SIG-M5 treated with dmso at 0.1 percent for 504 hours (cell line): ENCODE data around the gene LRRC46.
A peak's percentile ranks its signal among the peaks of the same experiment; 100 is the strongest.

ENCODE experiments used
- DNase-seq: peaks from one replicate; lab custom pipeline; 2025; ENCODE audit not compliant: unreplicated experiment; lab: John Stamatoyannopoulos, UW

Gene LRRC46

GRCh38 chr17:47829870-47830269 is 1.6 kb upstream of the LRRC46 start:
- no peak for DNase-seq

GRCh38 chr17:47830396-47831002 is 971 bp upstream of the LRRC46 start:
- no peak for DNase-seq

GRCh38 chr17:47831934-47832327 is 461 bp downstream of the LRRC46 start:
- DNase-seq, result peak; percentile 65

DNA sequence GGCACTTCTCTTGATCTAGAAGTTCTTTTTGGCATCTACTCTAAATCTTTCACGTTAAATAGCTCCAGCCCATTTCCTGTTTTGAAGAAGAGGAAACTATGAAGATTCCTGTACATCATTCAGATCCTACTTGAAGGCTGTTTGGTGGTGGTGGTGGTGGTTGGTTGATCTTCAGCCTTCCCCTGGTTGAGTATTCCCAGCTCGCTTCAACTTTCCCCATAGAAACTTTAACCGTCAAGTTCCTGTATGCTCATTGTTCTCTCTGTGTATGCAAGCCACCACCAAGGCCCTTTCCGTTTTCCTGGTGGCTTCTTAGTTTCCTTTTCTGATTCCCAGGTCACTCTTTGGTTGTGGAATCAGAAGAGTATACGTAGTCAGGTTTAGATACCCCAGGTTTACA is 3.3 kb downstream of the LRRC46 start:
- no peak for DNase-seq

DNA sequence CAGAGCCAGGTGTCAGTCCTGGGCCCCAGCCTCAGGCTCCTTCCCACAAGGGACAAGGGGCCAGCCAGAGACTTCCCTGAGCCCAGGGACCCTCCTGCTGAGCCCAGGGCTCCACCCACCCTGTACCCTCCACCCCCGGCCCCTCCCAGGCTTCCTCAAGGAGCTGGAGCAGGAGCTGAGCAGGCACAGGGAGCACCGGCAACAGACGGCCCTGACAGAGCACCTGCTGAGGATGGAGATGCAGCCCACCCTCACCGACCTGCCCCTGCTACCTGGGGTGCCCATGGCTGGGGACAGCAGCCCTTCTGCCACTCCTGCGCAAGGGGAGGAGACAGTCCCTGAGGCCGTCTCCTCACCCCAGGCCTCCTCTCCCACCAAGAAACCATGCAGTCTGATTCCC is 5.1 kb downstream of the LRRC46 start:
- no peak for DNase-seq

DNA sequence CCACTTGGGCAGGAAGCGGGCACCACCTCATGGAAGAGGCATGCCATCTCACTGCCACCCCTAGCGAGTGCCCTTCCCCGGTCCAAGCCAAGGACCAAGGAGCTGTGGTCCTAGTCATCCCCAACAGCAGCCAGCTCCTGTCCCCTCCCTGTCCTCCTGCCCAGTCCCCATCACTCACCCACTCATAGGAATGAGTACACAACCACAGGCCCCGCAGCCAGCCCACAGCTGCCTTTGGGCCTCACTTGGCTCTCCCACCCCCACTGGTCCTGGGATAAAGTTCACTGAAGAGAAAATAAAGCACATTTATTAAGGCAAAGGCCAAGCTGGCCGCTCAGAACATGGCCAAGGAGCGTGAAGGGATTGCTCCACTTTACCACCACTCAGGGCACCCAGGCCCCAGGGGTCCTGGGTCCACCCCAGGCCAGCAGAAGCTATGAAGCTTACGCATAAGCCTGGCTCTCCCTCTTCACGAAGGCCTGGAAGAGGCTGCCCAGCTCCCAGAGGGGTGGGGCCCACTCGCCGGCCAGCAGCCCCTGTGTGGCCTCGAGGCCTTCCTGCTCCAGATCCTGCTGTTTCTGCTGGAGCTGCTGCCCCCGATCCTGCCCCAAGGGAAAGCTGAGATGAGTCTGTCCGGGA is 6.0 kb downstream of the LRRC46 start:
- DNase-seq, result no peak

- no peak for DNase-seq
Observed at GRCh38 chr17:47838636-47839035, 7.2 kb downstream of the LRRC46 start.

- no peak for DNase-seq
Observed at GRCh38 chr17:47839071-47839470, 7.6 kb downstream of the LRRC46 start.

DNA sequence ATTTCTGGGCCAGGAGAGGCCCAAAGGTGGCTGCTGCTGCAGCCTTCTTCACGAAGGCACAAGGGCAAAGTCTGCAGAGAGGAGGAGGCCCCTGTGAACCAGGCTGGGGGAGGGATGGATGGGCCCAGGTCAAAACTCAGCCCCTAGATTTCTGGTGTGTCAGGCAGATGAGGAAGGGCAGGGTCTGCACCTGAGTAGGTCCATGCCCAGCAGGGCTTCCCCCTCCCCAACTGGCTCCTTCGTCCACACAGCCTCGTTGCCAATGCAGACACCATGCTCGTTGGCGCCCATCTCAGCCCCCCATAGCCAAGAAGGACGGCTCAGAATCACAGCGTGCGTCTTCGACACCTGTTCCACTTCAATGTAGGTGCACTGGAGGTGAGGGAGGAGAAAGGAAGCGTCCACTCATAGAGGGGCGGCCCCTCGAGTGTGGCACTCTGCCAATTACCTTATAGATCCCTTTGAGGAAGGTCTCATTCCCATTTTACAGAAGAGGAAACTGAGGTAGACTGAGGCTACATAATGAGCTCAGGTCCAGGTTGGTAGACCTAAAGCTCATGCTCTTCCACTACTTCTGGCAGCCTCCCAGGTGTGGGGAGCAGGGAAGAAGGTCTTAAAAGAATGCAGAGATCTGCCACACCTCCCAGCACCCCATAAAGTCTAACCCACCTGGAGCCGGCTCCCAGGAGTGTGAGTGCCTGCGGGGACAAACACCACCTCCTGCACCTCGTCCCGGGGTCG is 8.7 kb downstream of the LRRC46 start:
- no peak for DNase-seq

DNA sequence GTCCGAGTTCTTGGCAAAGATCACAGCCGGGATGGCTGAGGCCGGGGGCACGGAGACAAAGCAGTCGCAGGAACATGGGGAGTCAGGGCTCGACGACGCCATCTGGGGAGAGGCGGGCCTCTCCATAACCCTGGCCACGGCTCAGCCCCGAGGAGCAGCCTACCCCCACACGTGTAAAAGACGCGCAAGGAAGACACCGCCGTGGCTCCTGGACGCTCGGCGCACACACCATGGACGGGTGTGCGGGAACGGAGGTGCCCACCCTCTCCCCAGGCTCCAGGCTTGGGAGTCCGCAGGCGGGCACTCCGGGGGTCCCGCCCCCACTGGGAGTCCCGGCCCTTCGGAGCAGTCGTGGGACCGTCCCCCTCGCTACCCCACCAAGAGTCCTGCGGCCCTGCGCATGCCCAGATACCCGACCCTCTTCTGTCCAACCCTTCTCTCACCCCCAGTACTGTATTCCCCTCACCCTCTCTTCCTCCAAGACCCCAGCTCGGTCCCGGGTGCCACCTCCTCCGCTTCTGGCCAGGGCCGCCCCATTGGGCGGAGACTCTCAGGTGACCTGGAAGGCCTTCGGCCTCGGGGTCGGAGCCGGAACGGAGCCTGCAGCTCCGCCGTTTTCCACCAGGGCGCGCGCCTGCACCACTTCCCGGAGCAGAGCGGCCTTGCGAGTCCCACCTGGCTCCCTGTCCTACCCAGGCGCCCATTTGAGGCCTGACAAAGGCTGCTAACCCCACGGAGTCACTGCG is 9.4 kb downstream of the LRRC46 start, which contains the start of gene SCRN2:
SCRN2 (minus strand) TSS at position 532 of the 746 bp plus-strand sequence; CDS start at position 102, 430 bp downstream.
- DNase-seq, result peak; percentile 84

DNA sequence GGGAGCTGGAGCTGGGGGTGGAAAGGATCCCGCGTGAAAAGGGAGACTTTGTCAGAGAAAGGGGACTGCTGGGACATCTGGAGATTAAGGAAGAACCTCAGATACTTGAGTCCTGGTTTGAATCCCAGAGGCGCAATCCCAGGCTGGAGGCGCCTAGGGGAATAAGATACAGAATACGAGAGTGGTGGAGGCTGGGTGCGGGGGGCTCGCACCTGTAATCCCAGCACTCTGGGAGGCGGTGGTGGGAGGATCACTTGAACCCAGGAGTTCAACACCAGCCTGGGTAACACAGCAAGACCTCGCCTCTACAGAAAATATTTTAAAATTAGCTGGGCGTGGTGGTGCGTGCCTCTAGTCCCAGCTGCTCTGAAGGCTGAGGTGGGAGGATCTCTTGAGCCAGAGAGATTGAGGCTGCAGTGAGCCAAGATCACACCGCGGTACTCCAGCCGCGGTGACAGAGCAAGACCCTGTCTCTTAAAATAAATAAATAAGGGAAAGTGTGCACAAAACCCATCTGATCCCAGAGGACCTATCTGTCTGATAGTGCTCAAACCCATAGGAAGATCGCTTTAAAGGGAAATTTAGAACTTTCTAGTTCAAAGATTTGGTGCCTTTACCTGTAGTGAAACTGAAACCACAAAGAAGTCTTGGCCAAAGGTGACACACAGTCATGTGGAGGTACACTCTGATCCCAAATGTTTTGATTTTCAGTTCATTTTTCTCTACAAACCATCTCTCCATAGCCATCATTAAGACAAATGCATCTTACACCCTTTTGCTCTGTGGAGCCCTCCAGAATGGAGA is 10.2 kb downstream of the LRRC46 start:
- no peak for DNase-seq

DNA sequence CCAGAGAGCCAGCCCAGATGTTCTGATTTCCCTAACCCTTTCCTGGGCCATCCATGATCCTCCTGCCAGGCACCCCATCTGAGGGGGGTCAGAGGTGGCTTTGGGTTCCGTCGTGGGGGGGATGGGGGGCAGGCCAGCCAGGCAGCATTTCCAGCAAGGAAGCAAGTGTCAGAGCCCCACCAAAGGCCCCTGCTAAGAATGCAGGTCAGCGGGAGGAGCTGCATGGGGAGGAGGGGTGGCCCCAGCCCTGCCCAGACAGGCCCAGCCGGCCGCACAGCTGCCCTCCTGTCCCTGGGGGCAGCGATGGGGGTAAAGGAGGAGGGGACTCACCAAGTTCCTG is 11.9 kb downstream of the LRRC46 start:
- DNase-seq, result no peak

DNA sequence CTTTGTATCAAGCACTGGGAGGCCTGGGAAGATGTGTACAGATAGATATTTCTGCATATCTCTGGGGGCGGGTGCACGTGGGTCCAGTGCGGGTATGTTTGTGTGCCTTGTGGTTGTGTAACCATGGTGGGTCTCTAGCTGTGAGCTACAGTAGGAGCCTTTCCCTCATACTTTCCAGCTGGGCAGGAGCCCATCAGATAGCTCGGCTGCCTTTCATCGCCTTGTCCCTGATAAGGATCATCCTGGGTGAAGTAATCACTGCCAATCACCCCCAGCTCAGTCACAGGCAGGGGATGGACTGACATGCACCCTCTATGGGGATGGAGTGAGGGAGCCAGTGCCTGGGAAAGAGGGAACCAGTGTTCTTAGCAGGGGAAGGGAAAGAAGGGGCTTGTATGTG is 12.8 kb downstream of the LRRC46 start:
- DNase-seq, result no peak

DNA sequence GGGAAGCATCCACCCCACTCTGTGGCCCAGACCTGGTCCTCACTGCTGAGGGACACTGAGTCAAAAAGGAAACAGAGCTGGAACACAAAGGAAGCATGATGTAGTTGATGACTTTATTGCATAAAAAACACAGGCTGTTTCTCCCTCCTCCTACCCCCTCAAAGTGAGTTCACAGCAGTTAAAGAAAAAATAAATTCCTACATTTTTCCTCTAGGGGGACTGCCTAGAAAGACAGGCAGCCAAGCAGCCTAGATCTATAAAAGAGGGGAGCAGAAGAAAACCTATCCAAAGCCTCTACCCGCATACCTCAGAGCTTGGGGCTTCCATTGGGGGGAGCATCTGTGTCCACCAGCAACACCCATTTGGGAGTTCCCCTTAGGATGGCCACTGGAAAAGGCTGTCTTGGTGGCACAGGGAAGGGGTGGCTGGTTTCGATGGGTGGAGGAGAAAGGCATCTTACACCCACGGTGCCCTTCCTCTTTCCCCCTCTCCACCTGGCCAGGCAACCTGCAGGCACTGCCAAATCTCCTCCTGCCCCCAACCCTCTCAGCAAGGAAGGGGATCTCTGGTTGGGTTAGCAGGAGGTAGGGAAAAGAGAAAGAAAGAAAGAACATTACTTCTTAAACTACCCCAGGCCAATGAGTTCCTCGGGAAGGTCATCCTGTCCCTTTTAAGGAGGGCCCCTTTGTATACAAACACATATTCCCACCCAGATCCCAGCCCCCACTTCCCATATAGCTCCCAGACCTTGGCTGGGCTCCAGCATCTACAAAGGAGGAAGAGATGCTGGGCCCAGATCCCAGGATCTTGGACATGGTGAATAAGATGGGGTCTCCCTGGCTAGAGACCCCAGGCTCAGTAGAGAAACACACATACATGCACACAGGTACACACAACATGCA is 13.6 kb downstream of the LRRC46 start:
- DNase-seq, result peak; percentile 38

GRCh38 chr17:47845716-47846075 is 14.2 kb downstream of the LRRC46 start:
- no peak for DNase-seq

DNA sequence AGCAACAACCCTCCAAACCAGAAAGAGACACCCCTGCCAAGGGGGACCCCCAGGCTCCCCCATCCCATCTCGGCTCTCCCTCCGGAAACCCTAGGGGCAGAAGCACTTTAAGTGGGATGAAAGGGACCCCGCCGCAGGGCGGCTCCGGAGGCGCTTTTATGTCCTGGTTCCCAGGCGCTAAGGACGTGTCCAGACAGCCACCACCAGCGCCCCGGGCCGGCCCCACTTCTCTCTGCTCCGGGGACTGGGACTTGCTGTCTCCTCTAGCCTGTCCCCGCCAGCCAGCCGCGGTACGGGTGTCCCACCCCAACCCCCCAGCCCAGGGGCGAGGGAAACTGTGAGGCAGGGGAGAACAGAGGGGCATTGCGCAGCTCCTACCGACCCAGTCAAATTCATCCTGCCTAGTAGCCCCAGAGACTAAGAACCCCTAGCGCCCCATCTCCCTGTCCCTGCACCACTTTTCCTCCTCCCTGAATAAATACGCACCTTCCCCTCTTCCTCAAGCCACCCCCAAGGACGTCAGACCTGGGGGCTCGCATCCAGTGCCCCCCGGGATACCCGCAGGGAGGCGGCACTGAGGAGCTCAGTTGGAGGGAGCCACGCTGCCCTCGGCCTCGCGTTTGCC is 15.4 kb downstream of the LRRC46 start:
- DNase-seq, result no peak

DNA sequence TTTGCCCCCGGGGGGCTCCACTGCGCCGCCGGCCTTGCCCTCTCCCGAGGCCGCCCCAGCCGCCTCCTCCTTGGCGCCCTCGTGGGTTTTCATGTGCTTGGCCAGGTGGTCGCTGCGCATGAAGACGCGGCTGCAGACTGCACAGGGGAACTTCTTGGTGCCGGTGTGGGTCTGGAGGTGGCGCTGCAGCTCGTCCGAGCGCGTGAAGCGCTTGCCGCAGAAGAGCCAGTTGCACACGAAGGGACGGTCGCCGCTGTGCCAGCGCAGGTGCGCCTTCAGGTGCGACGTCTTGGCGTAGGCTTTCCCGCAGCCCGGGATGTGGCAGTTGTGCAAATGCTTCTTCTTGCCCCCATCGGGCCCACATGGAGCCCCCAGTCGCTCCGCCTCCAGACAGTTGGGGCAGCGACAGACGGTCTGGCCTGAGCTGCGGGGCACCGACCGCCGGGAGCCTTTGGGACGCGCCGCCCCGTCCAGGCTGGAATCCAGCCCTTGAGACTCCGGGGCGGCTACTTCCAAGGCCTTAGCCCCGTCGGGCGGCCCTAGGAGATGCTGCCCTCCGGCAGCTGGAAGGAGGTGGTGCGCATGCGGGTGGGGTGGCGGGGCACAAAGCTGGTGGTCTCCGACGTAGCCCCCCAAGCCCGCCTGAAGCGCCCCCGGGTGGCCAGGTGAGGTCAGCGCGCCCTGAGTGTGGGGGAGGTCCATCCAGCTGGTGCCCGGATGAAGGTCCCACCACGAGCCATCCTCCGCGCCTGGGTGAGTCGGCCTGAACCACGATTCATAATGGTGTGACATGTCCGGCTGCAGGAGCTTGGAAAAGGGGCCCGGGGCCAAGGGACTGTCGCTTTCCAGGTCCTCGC is 16.1 kb downstream of the LRRC46 start:
- no peak for DNase-seq

GRCh38 chr17:47848198-47848513 is 16.7 kb downstream of the LRRC46 start:
- no peak for DNase-seq

- no peak for DNase-seq
Observed at GRCh38 chr17:47850373-47850691, 18.9 kb downstream of the LRRC46 start.
